GM19025 (cell line): ENCODE data around the gene KLHL18.
A peak's percentile ranks its signal among the peaks of the same experiment; 100 is the strongest.
"Not testable (repeated sequence)": the region's sequence is repeated elsewhere in the genome, so short reads cannot be mapped to it uniquely, and the experiment has no call there.

ENCODE experiments used
- ATAC-seq: cut with Tn5 transposase; IDR thresholded peaks from one replicate; pipeline ENCODE4 v1.9.1; 2021; ENCODE audit warnings: mild to moderate bottlenecking, low read depth, moderate library complexity; ENCODE audit not compliant: unreplicated experiment

KLHL18 gene

GRCh38 chr3:47355010-47355409 lies 72.3 kb downstream of the KLHL18 start:
- ATAC-seq, result no peak

- ATAC-seq, result no peak
Observed at GRCh38 chr3:47356201-47356600, 73.5 kb downstream of the KLHL18 start.

- no peak for ATAC-seq
Observed at GRCh38 chr3:47359323-47359722, 76.6 kb downstream of the KLHL18 start.

- not testable (repeated sequence) for ATAC-seq
Observed at GRCh38 chr3:47360110-47360517, 77.4 kb downstream of the KLHL18 start.

- ATAC-seq, result no peak
Observed at GRCh38 chr3:47362701-47363100, 80.0 kb downstream of the KLHL18 start.

- ATAC-seq, result no peak
Observed at GRCh38 chr3:47365213-47366153, 82.7 kb downstream of the KLHL18 start.

GRCh38 chr3:47366833-47367232 lies 84.1 kb downstream of the KLHL18 start:
- no peak for ATAC-seq

- ATAC-seq, result no peak
Observed at GRCh38 chr3:47367631-47368030, 84.9 kb downstream of the KLHL18 start.

GRCh38 chr3:47370020-47370419 lies 87.3 kb downstream of the KLHL18 start:
- ATAC-seq, result not testable (repeated sequence)

- no peak for ATAC-seq
Observed at GRCh38 chr3:47370887-47371697, 88.3 kb downstream of the KLHL18 start.

GRCh38 chr3:47374587-47374986 lies 91.8 kb downstream of the KLHL18 start:
- ATAC-seq, result no peak

GRCh38 chr3:47376393-47376792 lies 93.6 kb downstream of the KLHL18 start:
- ATAC-seq, result no peak

GRCh38 chr3:47377186-47377585 lies 94.4 kb downstream of the KLHL18 start:
- ATAC-seq, result no peak

GRCh38 chr3:47378869-47379268 lies 96.1 kb downstream of the KLHL18 start:
- no peak for ATAC-seq

- ATAC-seq, result no peak
Observed at GRCh38 chr3:47379411-47379899, 96.7 kb downstream of the KLHL18 start.

- no peak for ATAC-seq
Observed at GRCh38 chr3:47380026-47380600, 97.4 kb downstream of the KLHL18 start.

- peak; percentile 66 for ATAC-seq
Observed at GRCh38 chr3:47380601-47381316, 98.0 kb downstream of the KLHL18 start, which contains the start of gene PTPN23. PTPN23 (plus strand) TSS chr3:47381021; CDS start chr3:47381097, 76 bp downstream.

GRCh38 chr3:47381317-47382157 lies 98.8 kb downstream of the KLHL18 start:
- ATAC-seq, result peak; percentile 44

- no peak for ATAC-seq
Observed at GRCh38 chr3:47384425-47384824, 101.7 kb downstream of the KLHL18 start.
